DND-41 (cell line): ENCODE measurements around the gene DHFR2.

Source experiments
- ATAC-seq: fragments of 200-7000 bp; cut with Tn5 transposase; 3 replicates; pipeline ENCODE4 v1.9.1; 2021; ENCODE audit warnings: low read depth; ENCODE audit not compliant: insufficient read depth
- DNase-seq: peaks from one replicate; pipeline ENCODE4 v3.0.0-alpha.2; 2020
- H2AFZ ChIP-seq: 2 replicates; pipeline ENCODE4 v1.6.0; 2012; ENCODE audit warnings: low read depth, low read length
- H3K27ac ChIP-seq: 2 replicates; pipeline ENCODE4 v1.5.1; 2012; ENCODE audit warnings: low read length, inconsistent platforms
- H3K27me3 ChIP-seq: fragments of 200-600 bp; sonication (generic); 2 replicates; pipeline ENCODE4 v1.6.0; 2012; ENCODE audit warnings: low read length, mild to moderate bottlenecking, inconsistent platforms; ENCODE audit not compliant: insufficient read depth, poor library complexity
- H3K36me3 ChIP-seq: 2 replicates; pipeline ENCODE4 v1.5.1; 2012; ENCODE audit warnings: low read length, inconsistent platforms; ENCODE audit not compliant: insufficient read depth
- H3K4me1 ChIP-seq: 2 replicates; pipeline ENCODE4 v1.5.1; 2012; ENCODE audit warnings: mild to moderate bottlenecking, low read length; ENCODE audit not compliant: insufficient read depth
- H3K4me2 ChIP-seq: 2 replicates; pipeline ENCODE4 v1.6.0; 2012; ENCODE audit warnings: mild to moderate bottlenecking, moderate library complexity, low read length, inconsistent platforms; ENCODE audit not compliant: insufficient read depth
- H3K4me3 ChIP-seq, 2 experiments: fragments of 200-600 bp in 1 of 2; shearing (Covaris generic) in 1 of 2; 2 replicates each; pipeline ENCODE4 v1.5.1; 2012 to 2016; ENCODE audit warnings: inconsistent platforms in 2 of 2, low read length in 2 of 2, mild to moderate bottlenecking in 2 of 2, low read depth in 1 of 2, moderate library complexity in 1 of 2
- H3K79me2 ChIP-seq: 2 replicates; pipeline ENCODE4 v1.6.0; 2012; ENCODE audit warnings: low read length, inconsistent platforms; ENCODE audit not compliant: insufficient read depth
- H3K9ac ChIP-seq: 2 replicates; pipeline ENCODE4 v1.6.0; 2012; ENCODE audit warnings: low read depth, mild to moderate bottlenecking, inconsistent platforms, low read length, moderate library complexity
- H3K9me3 ChIP-seq: 2 replicates; pipeline ENCODE4 v1.5.1; 2012; ENCODE audit warnings: low read length, moderate library complexity, mild to moderate bottlenecking, inconsistent platforms; ENCODE audit not compliant: insufficient read depth, severe bottlenecking
- H4K20me1 ChIP-seq: 2 replicates; pipeline ENCODE4 v1.6.0; 2012; ENCODE audit warnings: low read length; ENCODE audit not compliant: insufficient read depth
- EZH2 ChIP-seq: IDR thresholded peaks from 3 replicates; pipeline ENCODE4 v1.6.1; 2012; ENCODE audit warnings: borderline replicate concordance, low read depth, mild to moderate bottlenecking, moderate library complexity, low read length, inconsistent platforms; ENCODE audit not compliant: severe bottlenecking
- TF ChIP-seq, protein P1 (sequence below): IDR thresholded peaks from 2 replicates; pipeline ENCODE4 v1.5.1; 2012; ENCODE audit warnings: borderline replicate concordance, low read length, moderate library complexity, mild to moderate bottlenecking; ENCODE audit not compliant: poor library complexity, severe bottlenecking; ENCODE audit errors: extremely low read depth

Gene DHFR2

GRCh38 chr3:94064243-94064860 is 1.6 kb upstream of the DHFR2 start:
- ATAC-seq: no peak
- peak overlapping the region; percentile 96 for H3K27ac ChIP-seq
- H3K36me3 ChIP-seq: peaks cover 36% of the 10 kb centered on the region
- no peaks in the 10 kb centered on the region for H4K20me1 ChIP-seq
- H3K4me1 ChIP-seq: peaks cover 46% of the 10 kb centered on the region
- peak overlapping the region; percentile 70 for H3K4me2 ChIP-seq
- no peaks in the 10 kb centered on the region for H3K27me3 ChIP-seq
- DNase-seq: no peak
- peak overlapping the region; percentile 88; the same call in 1 of the 2 replicates for H2AFZ ChIP-seq
- peak overlapping the region; percentile 85 for H3K9ac ChIP-seq
- peak overlapping the region; percentile 76 to 82; a peak in 3 of 4 replicates for H3K4me3 ChIP-seq
- no peak for TF ChIP-seq EZH2
- TF ChIP-seq, protein P1, sequence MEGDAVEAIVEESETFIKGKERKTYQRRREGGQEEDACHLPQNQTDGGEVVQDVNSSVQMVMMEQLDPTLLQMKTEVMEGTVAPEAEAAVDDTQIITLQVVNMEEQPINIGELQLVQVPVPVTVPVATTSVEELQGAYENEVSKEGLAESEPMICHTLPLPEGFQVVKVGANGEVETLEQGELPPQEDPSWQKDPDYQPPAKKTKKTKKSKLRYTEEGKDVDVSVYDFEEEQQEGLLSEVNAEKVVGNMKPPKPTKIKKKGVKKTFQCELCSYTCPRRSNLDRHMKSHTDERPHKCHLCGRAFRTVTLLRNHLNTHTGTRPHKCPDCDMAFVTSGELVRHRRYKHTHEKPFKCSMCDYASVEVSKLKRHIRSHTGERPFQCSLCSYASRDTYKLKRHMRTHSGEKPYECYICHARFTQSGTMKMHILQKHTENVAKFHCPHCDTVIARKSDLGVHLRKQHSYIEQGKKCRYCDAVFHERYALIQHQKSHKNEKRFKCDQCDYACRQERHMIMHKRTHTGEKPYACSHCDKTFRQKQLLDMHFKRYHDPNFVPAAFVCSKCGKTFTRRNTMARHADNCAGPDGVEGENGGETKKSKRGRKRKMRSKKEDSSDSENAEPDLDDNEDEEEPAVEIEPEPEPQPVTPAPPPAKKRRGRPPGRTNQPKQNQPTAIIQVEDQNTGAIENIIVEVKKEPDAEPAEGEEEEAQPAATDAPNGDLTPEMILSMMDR: no peak
- peaks cover 4% of the 10 kb centered on the region for H3K9me3 ChIP-seq
- peaks cover 76% of the 10 kb centered on the region for H3K79me2 ChIP-seq

- Histone ChIP-seq H3K79me2 (peaks cover 71% of the 10 kb centered on the region), H3K4me2 (peak overlapping the region; percentile 70), H3K27me3 (no peaks in the 10 kb centered on the region), H3K9ac (peak overlapping the region; percentile 85), H2AFZ (peak overlapping the region; percentile 88), H3K4me3 (peak overlapping the region; percentile 76 to 82), H3K9me3 (peaks cover 4% of the 10 kb centered on the region), H3K36me3 (peaks cover 36% of the 10 kb centered on the region), H3K4me1 (peaks cover 40% of the 10 kb centered on the region), H4K20me1 (no peaks in the 10 kb centered on the region), H3K27ac (peak overlapping the region; percentile 96)
- DNase-seq (peak; percentile 32), ATAC-seq (peak; percentile 29)
- TF ChIP-seq, protein P1: no peak
- no peak for TF ChIP-seq EZH2
Measured at GRCh38 chr3:94063496-94064119, 892 bp upstream of the DHFR2 start.

GRCh38 chr3:94061297-94061696 is 1.4 kb downstream of the DHFR2 start:
- Histone ChIP-seq H3K79me2 (peaks cover 49% of the 10 kb centered on the region), H4K20me1 (no peaks in the 10 kb centered on the region), H3K4me1 (peaks cover 40% of the 10 kb centered on the region), H3K27me3 (no peaks in the 10 kb centered on the region), H2AFZ (no peak overlapping the region), H3K36me3 (peaks cover 18% of the 10 kb centered on the region), H3K9me3 (no peaks in the 10 kb centered on the region), H3K9ac (peak overlapping the region; percentile 23; the same call in 1 of the 2 replicates), H3K27ac (no peak overlapping the region), H3K4me3 (peak overlapping the region in 1 of 2 experiments; percentile 21; a peak in 1 of 4 replicates), H3K4me2 (peak overlapping the region; percentile 55; the same call in 1 of the 2 replicates)
- DNase-seq (no peak), ATAC-seq (no peak)
- TF ChIP-seq, protein P1: no peak
- no peak for TF ChIP-seq EZH2
